Esophagus squamous epithelium (tissue), 4 donors: ENCODE data around the gene RNF130.
"Not testable (repeated sequence)": the region's sequence is repeated elsewhere in the genome, so short reads cannot be mapped to it uniquely, and the experiment has no call there.

Source experiments
- POLR2A ChIP-seq, 4 donors: fragments of 450-650 bp; IDR thresholded peaks; one replicate each; pipeline ENCODE4 v1.6.1; 2017; ENCODE audit warnings: antibody characterized with exemption in 4 of 4, mild to moderate bottlenecking in 4 of 4, moderate library complexity in 3 of 4
- TF ChIP-seq, protein P1 (sequence below), 6 experiments: fragments of 450-650 bp in 4 of 6; fragments of 200-600 bp in 2 of 6; sonication (generic) in 2 of 6; IDR thresholded peaks; one replicate each; pipeline ENCODE4 v1.5.1; 2016 to 2019; ENCODE audit warnings: antibody characterized with exemption in 6 of 6, mild to moderate bottlenecking in 4 of 6, moderate library complexity in 4 of 6

DNA sequence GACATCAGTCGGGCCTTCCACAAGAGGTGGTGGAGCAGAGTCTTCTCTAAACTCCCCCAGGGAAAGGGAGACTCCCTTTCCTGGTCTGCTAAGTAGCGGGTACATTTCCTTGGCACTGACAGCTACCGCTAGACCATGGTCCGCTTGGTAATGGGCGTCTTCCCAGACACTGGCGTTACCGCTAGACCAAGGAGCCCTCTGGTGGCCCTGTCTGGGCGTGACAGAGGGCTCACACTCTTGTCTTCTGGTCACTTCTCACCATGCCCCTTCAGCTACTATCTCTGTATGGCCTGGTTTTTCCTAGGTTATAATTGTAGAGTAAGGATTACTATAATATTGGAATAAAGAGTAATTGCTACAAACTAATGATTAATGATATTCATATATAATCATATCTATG lies 81.0 kb downstream of the RNF130 start:
- TF ChIP-seq, protein P1, sequence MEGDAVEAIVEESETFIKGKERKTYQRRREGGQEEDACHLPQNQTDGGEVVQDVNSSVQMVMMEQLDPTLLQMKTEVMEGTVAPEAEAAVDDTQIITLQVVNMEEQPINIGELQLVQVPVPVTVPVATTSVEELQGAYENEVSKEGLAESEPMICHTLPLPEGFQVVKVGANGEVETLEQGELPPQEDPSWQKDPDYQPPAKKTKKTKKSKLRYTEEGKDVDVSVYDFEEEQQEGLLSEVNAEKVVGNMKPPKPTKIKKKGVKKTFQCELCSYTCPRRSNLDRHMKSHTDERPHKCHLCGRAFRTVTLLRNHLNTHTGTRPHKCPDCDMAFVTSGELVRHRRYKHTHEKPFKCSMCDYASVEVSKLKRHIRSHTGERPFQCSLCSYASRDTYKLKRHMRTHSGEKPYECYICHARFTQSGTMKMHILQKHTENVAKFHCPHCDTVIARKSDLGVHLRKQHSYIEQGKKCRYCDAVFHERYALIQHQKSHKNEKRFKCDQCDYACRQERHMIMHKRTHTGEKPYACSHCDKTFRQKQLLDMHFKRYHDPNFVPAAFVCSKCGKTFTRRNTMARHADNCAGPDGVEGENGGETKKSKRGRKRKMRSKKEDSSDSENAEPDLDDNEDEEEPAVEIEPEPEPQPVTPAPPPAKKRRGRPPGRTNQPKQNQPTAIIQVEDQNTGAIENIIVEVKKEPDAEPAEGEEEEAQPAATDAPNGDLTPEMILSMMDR (IDR thresholded peaks at IDR 0.05) = not testable (repeated sequence)
- TF ChIP-seq POLR2A (IDR thresholded peaks at IDR 0.05) = not testable (repeated sequence)
